Measurements from ENCODE around the gene TUSC1.
"Not testable (repeated sequence)": the region's sequence is repeated elsewhere in the genome, so short reads cannot be mapped to it uniquely, and the experiment has no call there.

TUSC1 gene

DNA sequence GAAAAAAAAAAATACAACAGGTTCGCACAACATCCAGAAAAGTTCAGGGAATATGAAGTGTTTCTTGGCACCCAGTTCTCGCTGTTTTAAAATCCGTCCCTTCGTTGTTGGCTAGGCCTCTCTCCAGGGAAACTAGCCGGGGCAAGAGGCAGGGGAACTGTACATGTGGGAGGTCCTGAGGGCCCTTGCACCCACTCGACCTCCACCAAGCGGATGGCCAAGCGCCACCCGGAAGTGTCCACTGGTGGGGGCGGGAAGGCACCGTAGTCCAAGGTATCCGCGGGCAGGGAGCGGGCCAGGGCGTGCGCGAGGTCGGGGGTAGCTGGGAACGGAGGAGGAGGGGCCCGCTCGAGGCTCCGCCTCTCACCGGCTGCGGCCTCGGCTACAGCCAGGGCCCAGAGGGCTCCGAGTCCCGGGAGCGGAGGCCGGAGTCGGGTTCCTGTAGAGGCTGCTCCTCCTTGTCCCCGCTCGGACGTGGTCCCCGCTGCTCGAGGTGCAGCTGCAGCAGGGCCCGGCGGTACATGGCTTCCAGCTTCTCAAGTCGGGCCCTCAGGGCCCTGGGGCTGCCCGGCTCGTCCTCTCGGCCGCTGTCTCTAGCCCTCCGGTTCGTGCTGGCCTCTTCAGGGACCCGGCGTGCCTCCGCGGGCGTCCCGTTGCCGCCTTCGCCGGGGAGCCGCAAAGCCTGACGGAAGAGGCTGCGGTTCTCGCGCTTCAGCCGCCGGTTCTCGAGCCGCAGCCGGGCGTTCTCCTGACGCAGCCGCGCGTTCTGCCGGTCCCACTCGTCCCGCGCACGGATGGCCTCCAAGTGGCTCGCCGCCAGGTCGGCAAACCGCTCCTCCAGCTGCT is 720 bp downstream of the TUSC1 start:
- no peaks in the 10 kb centered on the region for H3K79me2 ChIP-seq (ENCODE audit: insufficient read depth, low read length)
- DNase-seq (no peak), ATAC-seq (ENCODE audit: insufficient read depth, low read depth) (no peak)
- H3K4me1 ChIP-seq (ENCODE audit: insufficient read depth, low read length): no peaks in the 10 kb centered on the region
- H3K9me3 ChIP-seq (ENCODE audit: insufficient read depth, low read length, severe bottlenecking): no peaks in the 10 kb centered on the region
- H3K36me3 ChIP-seq (ENCODE audit: insufficient read depth, low read length): no peaks in the 10 kb centered on the region
- H2AFZ ChIP-seq (ENCODE audit: low read depth, low read length): no peak overlapping the region
- no peak overlapping the region for H3K9ac ChIP-seq (ENCODE audit: low read depth, low read length)
- H3K4me2 ChIP-seq (ENCODE audit: insufficient read depth, low read length): no peak overlapping the region
- H4K20me1 ChIP-seq (ENCODE audit: insufficient read depth, low read length): no peaks in the 10 kb centered on the region
- H3K27ac ChIP-seq (ENCODE audit: low read length): no peak overlapping the region
- H3K27me3 ChIP-seq (ENCODE audit: insufficient read depth, low read length, poor library complexity): no peaks in the 10 kb centered on the region
- H3K4me3 ChIP-seq (ENCODE audit: low read depth in 1 of 2, low read length in 2 of 2): no peak overlapping the region
- TF ChIP-seq, protein P1, sequence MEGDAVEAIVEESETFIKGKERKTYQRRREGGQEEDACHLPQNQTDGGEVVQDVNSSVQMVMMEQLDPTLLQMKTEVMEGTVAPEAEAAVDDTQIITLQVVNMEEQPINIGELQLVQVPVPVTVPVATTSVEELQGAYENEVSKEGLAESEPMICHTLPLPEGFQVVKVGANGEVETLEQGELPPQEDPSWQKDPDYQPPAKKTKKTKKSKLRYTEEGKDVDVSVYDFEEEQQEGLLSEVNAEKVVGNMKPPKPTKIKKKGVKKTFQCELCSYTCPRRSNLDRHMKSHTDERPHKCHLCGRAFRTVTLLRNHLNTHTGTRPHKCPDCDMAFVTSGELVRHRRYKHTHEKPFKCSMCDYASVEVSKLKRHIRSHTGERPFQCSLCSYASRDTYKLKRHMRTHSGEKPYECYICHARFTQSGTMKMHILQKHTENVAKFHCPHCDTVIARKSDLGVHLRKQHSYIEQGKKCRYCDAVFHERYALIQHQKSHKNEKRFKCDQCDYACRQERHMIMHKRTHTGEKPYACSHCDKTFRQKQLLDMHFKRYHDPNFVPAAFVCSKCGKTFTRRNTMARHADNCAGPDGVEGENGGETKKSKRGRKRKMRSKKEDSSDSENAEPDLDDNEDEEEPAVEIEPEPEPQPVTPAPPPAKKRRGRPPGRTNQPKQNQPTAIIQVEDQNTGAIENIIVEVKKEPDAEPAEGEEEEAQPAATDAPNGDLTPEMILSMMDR (IDR thresholded peaks at IDR 0.05; ENCODE audit: borderline replicate concordance, extremely low read depth, low read length, poor library complexity, severe bottlenecking): no peak
- no peak for TF ChIP-seq EZH2 (IDR thresholded peaks at IDR 0.05; ENCODE audit: borderline replicate concordance, low read depth, low read length, severe bottlenecking)

DNA sequence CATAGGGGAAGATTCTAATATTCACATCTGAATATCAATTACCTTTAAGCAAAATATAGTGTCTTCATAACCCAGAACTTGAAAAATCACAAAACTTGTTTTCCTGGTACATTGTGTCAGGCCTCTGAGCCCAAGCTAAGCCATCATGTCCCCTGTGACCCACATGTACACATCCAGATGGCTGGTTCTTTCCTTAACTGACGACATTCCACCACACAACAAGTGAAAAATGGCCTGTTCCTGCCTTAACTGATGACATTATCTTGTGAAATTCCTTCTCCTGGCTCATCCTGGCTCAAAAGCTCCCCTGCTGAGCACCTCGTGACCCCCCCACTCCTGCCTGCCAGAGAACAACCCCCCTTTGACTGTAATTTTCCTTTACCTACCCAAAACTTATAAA is 2.4 kb downstream of the TUSC1 start:
- not testable (repeated sequence) for H3K27me3 ChIP-seq (ENCODE audit: insufficient read depth, low read length, poor library complexity); ATAC-seq (ENCODE audit: insufficient read depth, low read depth); H3K4me2 ChIP-seq (ENCODE audit: insufficient read depth, low read length); H3K9me3 ChIP-seq (ENCODE audit: insufficient read depth, low read length, severe bottlenecking); H3K79me2 ChIP-seq (ENCODE audit: insufficient read depth, low read length); H3K9ac ChIP-seq (ENCODE audit: low read depth, low read length); H3K4me1 ChIP-seq (ENCODE audit: insufficient read depth, low read length); H3K36me3 ChIP-seq (ENCODE audit: insufficient read depth, low read length); DNase-seq; H4K20me1 ChIP-seq (ENCODE audit: insufficient read depth, low read length); H3K4me3 ChIP-seq (ENCODE audit: low read depth in 1 of 2, low read length in 2 of 2); H2AFZ ChIP-seq (ENCODE audit: low read depth, low read length); H3K27ac ChIP-seq (ENCODE audit: low read length)

DNA sequence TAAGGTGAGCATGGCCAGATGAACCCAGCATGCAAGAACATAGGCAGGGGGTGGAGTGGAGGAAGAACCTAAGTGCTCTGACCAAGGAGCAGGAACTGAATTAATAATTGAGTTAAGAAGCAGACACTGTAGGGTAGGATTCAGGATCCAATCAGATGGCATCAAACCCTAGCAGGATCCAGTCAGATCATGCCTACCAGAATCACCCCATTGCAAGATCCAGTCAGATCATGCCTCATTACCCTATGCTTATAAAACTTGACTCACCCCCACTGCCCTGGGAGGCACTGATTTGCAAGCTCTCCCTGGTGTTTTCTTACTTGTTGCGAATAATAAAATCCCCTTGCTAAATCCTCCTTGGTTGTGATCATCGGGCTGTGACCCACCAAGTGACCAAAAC is 19.7 kb downstream of the TUSC1 start:
- H3K4me1 ChIP-seq (ENCODE audit: insufficient read depth, low read length): no peaks in the 10 kb centered on the region
- TF ChIP-seq EZH2 (IDR thresholded peaks at IDR 0.05; ENCODE audit: borderline replicate concordance, low read depth, low read length, severe bottlenecking): no peak
- TF ChIP-seq, protein P1 (IDR thresholded peaks at IDR 0.05; ENCODE audit: borderline replicate concordance, extremely low read depth, low read length, poor library complexity, severe bottlenecking): no peak
- H3K9me3 ChIP-seq (ENCODE audit: insufficient read depth, low read length, severe bottlenecking): no peaks in the 10 kb centered on the region
- H3K27ac ChIP-seq (ENCODE audit: low read length): no peak overlapping the region
- H2AFZ ChIP-seq (ENCODE audit: low read depth, low read length): no peak overlapping the region
- H3K4me2 ChIP-seq (ENCODE audit: insufficient read depth, low read length): no peak overlapping the region
- no peak overlapping the region for H3K4me3 ChIP-seq (ENCODE audit: low read depth in 1 of 2, low read length in 2 of 2)
- DNase-seq: no peak
- ATAC-seq (ENCODE audit: insufficient read depth, low read depth): no peak
- no peak overlapping the region for H3K9ac ChIP-seq (ENCODE audit: low read depth, low read length)
- H4K20me1 ChIP-seq (ENCODE audit: insufficient read depth, low read length): no peaks in the 10 kb centered on the region
- no peaks in the 10 kb centered on the region for H3K36me3 ChIP-seq (ENCODE audit: insufficient read depth, low read length)
- no peaks in the 10 kb centered on the region for H3K27me3 ChIP-seq (ENCODE audit: insufficient read depth, low read length, poor library complexity)
- H3K79me2 ChIP-seq (ENCODE audit: insufficient read depth, low read length): no peaks in the 10 kb centered on the region

DNA sequence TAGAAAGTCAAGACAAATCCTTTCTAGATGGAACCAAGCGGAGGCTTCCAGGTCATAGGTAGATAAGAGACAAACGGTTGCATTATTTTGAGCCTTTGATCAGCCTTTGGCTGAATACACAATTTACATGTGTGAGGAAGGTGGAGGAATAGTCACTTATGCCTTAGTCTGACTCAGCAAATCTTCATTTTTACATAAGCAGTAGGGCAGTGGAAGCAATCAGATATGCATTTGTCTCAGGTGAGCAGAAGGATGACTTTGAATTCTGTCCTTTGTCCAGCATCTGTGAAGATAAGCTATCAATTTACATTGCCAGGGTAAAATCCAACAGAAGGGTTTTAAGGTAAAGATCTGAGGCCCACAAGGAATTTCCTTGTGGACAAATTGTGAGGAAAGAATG is 23.8 kb downstream of the TUSC1 start:
- DNase-seq (no peak), ATAC-seq (ENCODE audit: insufficient read depth, low read depth) (no peak)
- Histone ChIP-seq H3K4me1 (ENCODE audit: insufficient read depth, low read length) (no peaks in the 10 kb centered on the region), H3K36me3 (ENCODE audit: insufficient read depth, low read length) (no peaks in the 10 kb centered on the region), H3K4me2 (ENCODE audit: insufficient read depth, low read length) (no peak overlapping the region), H4K20me1 (ENCODE audit: insufficient read depth, low read length) (no peaks in the 10 kb centered on the region), H3K9me3 (ENCODE audit: insufficient read depth, low read length, severe bottlenecking) (no peaks in the 10 kb centered on the region), H2AFZ (ENCODE audit: low read depth, low read length) (no peak overlapping the region), H3K27me3 (ENCODE audit: insufficient read depth, low read length, poor library complexity) (no peaks in the 10 kb centered on the region), H3K4me3 (ENCODE audit: low read depth in 1 of 2, low read length in 2 of 2) (no peak overlapping the region), H3K27ac (ENCODE audit: low read length) (no peak overlapping the region), H3K79me2 (ENCODE audit: insufficient read depth, low read length) (no peaks in the 10 kb centered on the region), H3K9ac (ENCODE audit: low read depth, low read length) (no peak overlapping the region)
- TF ChIP-seq, protein P1 (IDR thresholded peaks at IDR 0.05; ENCODE audit: borderline replicate concordance, extremely low read depth, low read length, poor library complexity, severe bottlenecking): no peak
- TF ChIP-seq EZH2 (IDR thresholded peaks at IDR 0.05; ENCODE audit: borderline replicate concordance, low read depth, low read length, severe bottlenecking): no peak

Data from DND-41 (cell line).